Neural progenitor cell (in vitro differentiated cells): ENCODE measurements around the gene KLHL40. TPM values are rescaled to one million over a fixed set of nuclear protein-coding genes. Genes with fewer than 3 reads are reported as not detected.

ENCODE experiments used
- DNase-seq: peaks from one replicate; pipeline ENCODE4 v3.0.0-alpha.2; 2016; ENCODE audit warnings: low spot score
- H2AFZ ChIP-seq: fragments of 200-600 bp; sonication (generic); replicated peaks from 2 replicates; pipeline ENCODE4 v1.6.1; 2016; ENCODE audit warnings: antibody characterized with exemption
- H3F3A ChIP-seq: fragments of 200-600 bp; sonication (generic); 2 replicates; pipeline ENCODE4 v1.6.1; 2016; ENCODE audit warnings: antibody characterized with exemption, low read depth
- H3K27ac ChIP-seq: fragments of 200-600 bp; sonication (generic); 2 replicates; pipeline ENCODE4 v1.5.1; 2016; ENCODE audit warnings: mild to moderate bottlenecking
- H3K27me3 ChIP-seq: fragments of 200-600 bp; sonication (generic); 2 replicates; pipeline ENCODE4 v1.6.1; 2016; ENCODE audit warnings: mild to moderate bottlenecking, moderate library complexity
- H3K36me3 ChIP-seq: fragments of 200-600 bp; sonication (generic); 2 replicates; pipeline ENCODE4 v1.5.1; 2016
- H3K4me1 ChIP-seq: fragments of 200-600 bp; sonication (generic); 2 replicates; pipeline ENCODE4 v1.6.1; 2016; ENCODE audit warnings: mixed run types
- H3K4me2 ChIP-seq: fragments of 200-600 bp; sonication (generic); 2 replicates; pipeline ENCODE4 v1.6.1; 2016
- H3K4me3 ChIP-seq: fragments of 200-600 bp; sonication (generic); 2 replicates; pipeline ENCODE4 v1.5.1; 2016
- H3K79me2 ChIP-seq: fragments of 200-600 bp; sonication (generic); 2 replicates; pipeline ENCODE4 v1.6.1; 2016; ENCODE audit warnings: low read depth
- H3K9ac ChIP-seq: fragments of 200-600 bp; sonication (generic); 2 replicates; pipeline ENCODE4 v1.6.1; 2016
- H3K9me3 ChIP-seq: fragments of 200-600 bp; sonication (generic); 2 replicates; pipeline ENCODE4 v1.5.1; 2016; ENCODE audit warnings: low read depth
- H4K20me1 ChIP-seq: fragments of 200-600 bp; sonication (generic); 2 replicates; pipeline ENCODE4 v1.6.1; 2016; ENCODE audit warnings: low read depth
- H3K27ac Mint-ChIP-seq: 3 replicates; pipeline ENCODE4 v1.8.0; 2021; ENCODE audit warnings: mixed read lengths
- H3K27me3 Mint-ChIP-seq: 2 replicates; pipeline ENCODE4 v1.8.0; 2022; ENCODE audit warnings: low read depth, mild to moderate bottlenecking, inconsistent platforms, moderate library complexity, mixed read lengths; ENCODE audit not compliant: insufficient read depth
- H3K36me3 Mint-ChIP-seq: 3 replicates; pipeline ENCODE4 v1.8.0; 2021; ENCODE audit warnings: mixed read lengths
- H3K4me1 Mint-ChIP-seq: 3 replicates; pipeline ENCODE4 v1.8.0; 2021; ENCODE audit warnings: mixed read lengths
- H3K4me3 Mint-ChIP-seq: 3 replicates; pipeline ENCODE4 v1.8.0; 2021; ENCODE audit warnings: mild to moderate bottlenecking, moderate library complexity, mixed read lengths
- H3K9me3 Mint-ChIP-seq: 3 replicates; pipeline ENCODE4 v1.8.0; 2020; ENCODE audit warnings: mixed read lengths
- CTCF ChIP-seq: fragments of 200-600 bp; sonication (generic); IDR thresholded peaks from 2 replicates; pipeline ENCODE4 v1.5.1; 2017; ENCODE audit warnings: antibody characterized with exemption, mild to moderate bottlenecking
- EZH2 ChIP-seq: fragments of 200-600 bp; sonication (generic); IDR thresholded peaks from 2 replicates; pipeline ENCODE4 v1.6.1; 2017; ENCODE audit warnings: antibody characterized with exemption, mild to moderate bottlenecking, moderate library complexity
- EZH2phosphoT487 ChIP-seq: fragments of 200-600 bp; sonication (generic); IDR thresholded peaks from 2 replicates; pipeline ENCODE4 v1.6.1; 2017; ENCODE audit warnings: antibody characterized with exemption
- total RNA-seq: library from RNA; depleted of rRNA; stranded (reverse); fragments of >200 nt; gene quantifications from 2 replicates; pipeline ENCODE4 v1.2.3, GENCODE V29; 2015; ENCODE audit warnings: low replicate concordance

KLHL40 gene
- total RNA-seq, 1 donor from 2014 or later, result not detected

GRCh38 chr3:42690766-42691680 lies 5.7 kb downstream of the KLHL40 start:
- H3K79me2 ChIP-seq, result no peaks in the 10 kb centered on the region
- no peaks in the 10 kb centered on the region for H3K27me3 ChIP-seq
- Mint-ChIP-seq H3K27ac (no peak overlapping the region), H3K27me3 (peaks cover 4% of the 10 kb centered on the region), H3K9me3 (no peaks in the 10 kb centered on the region), H3K36me3 (no peaks in the 10 kb centered on the region), H3K4me3 (no peak overlapping the region), H3K4me1 (peaks cover 8% of the 10 kb centered on the region)
- no peak overlapping the region for H3K27ac ChIP-seq
- no peak overlapping the region for H3K4me3 ChIP-seq
- no peaks in the 10 kb centered on the region for H3K9me3 ChIP-seq
- no peaks in the 10 kb centered on the region for H3F3A ChIP-seq
- no peaks in the 10 kb centered on the region for H4K20me1 ChIP-seq
- TF ChIP-seq EZH2phosphoT487 (no peak), CTCF (no peak), EZH2 (no peak)
- no peak overlapping the region for H3K9ac ChIP-seq
- H2AFZ ChIP-seq, result no peak overlapping the region
- no peak for DNase-seq
- H3K4me2 ChIP-seq, result no peak overlapping the region
- peaks cover 7% of the 10 kb centered on the region for H3K4me1 ChIP-seq
- no peaks in the 10 kb centered on the region for H3K36me3 ChIP-seq

- no peak overlapping the region for H3K4me3 Mint-ChIP-seq
- H3K79me2 ChIP-seq, result no peaks in the 10 kb centered on the region
- H3K27ac Mint-ChIP-seq, result no peak overlapping the region
- H3K36me3 Mint-ChIP-seq, result no peaks in the 10 kb centered on the region
- H3K9me3 Mint-ChIP-seq, result no peaks in the 10 kb centered on the region
- no peaks in the 10 kb centered on the region for H3K36me3 ChIP-seq
- H3K27me3 Mint-ChIP-seq, result peaks cover 4% of the 10 kb centered on the region
- peaks cover 7% of the 10 kb centered on the region for H3K4me1 ChIP-seq
- TF ChIP-seq EZH2 (no peak), CTCF (no peak), EZH2phosphoT487 (no peak)
- no peaks in the 10 kb centered on the region for H3K9me3 ChIP-seq
- H3K27me3 ChIP-seq, result no peaks in the 10 kb centered on the region
- no peaks in the 10 kb centered on the region for H3F3A ChIP-seq
- H2AFZ ChIP-seq, result no peak overlapping the region
- peaks cover 8% of the 10 kb centered on the region for H3K4me1 Mint-ChIP-seq
- H3K27ac ChIP-seq, result no peak overlapping the region
- no peak for DNase-seq
- no peak overlapping the region for H3K4me2 ChIP-seq
- H3K9ac ChIP-seq, result no peak overlapping the region
- no peak overlapping the region for H3K4me3 ChIP-seq
- no peaks in the 10 kb centered on the region for H4K20me1 ChIP-seq
Measured at GRCh38 chr3:42691816-42692666, 6.7 kb downstream of the KLHL40 start.

GRCh38 chr3:42692667-42693529 lies 7.6 kb downstream of the KLHL40 start:
- H3K4me3 Mint-ChIP-seq, result no peak overlapping the region
- Histone ChIP-seq H3K4me1 (peaks cover 7% of the 10 kb centered on the region), H3F3A (no peaks in the 10 kb centered on the region)

More at GRCh38 chr3:42692667-42693529, 7.6 kb downstream of the KLHL40 start:
- Histone ChIP-seq H3K27me3 (no peaks in the 10 kb centered on the region), H3K27ac (no peak overlapping the region), H3K9ac (no peak overlapping the region), H2AFZ (no peak overlapping the region), H3K4me2 (no peak overlapping the region), H3K9me3 (no peaks in the 10 kb centered on the region), H3K79me2 (no peaks in the 10 kb centered on the region), H4K20me1 (no peaks in the 10 kb centered on the region), H3K4me3 (no peak overlapping the region), H3K36me3 (no peaks in the 10 kb centered on the region)
- peaks cover 4% of the 10 kb centered on the region for H3K27me3 Mint-ChIP-seq
- TF ChIP-seq CTCF, result no peak
- TF ChIP-seq EZH2phosphoT487, result no peak
- no peaks in the 10 kb centered on the region for H3K36me3 Mint-ChIP-seq
- no peak overlapping the region for H3K27ac Mint-ChIP-seq
- no peaks in the 10 kb centered on the region for H3K9me3 Mint-ChIP-seq
- no peak for DNase-seq
- H3K4me1 Mint-ChIP-seq, result peaks cover 8% of the 10 kb centered on the region
